Neutrophil (primary cell): ENCODE results near the gene MMP2.

ENCODE experiments used
- H3K27ac ChIP-seq: fragments of 200-600 bp; sonication (generic); 2 replicates; pipeline ENCODE4 v1.5.1; 2016; ENCODE audit warnings: mild to moderate bottlenecking, moderate library complexity
- H3K27me3 ChIP-seq: fragments of 200-600 bp; sonication (generic); 2 replicates; pipeline ENCODE4 v1.6.0; 2016; ENCODE audit warnings: mild to moderate bottlenecking
- H3K36me3 ChIP-seq: fragments of 200-600 bp; sonication (generic); 2 replicates; pipeline ENCODE4 v1.5.1; 2017
- H3K4me1 ChIP-seq, 2 experiments: fragments of 200-600 bp in 1 of 2; sonication (generic) in 1 of 2; 1 replicate in 1 of 2; 2 replicates in 1 of 2; pipeline versions ENCODE4 v1.5.1 to v1.6.1; 2013 to 2016; ENCODE audit warnings: low read depth in 1 of 2, low read length in 1 of 2, mild to moderate bottlenecking in 1 of 2, moderate library complexity in 1 of 2; ENCODE audit not compliant: control insufficient read depth in 1 of 2, insufficient read depth in 1 of 2
- H3K4me3 ChIP-seq, 2 experiments: fragments of 200-600 bp in 1 of 2; sonication (generic) in 1 of 2; 1 replicate in 1 of 2; 2 replicates in 1 of 2; pipeline ENCODE4 v1.5.1; 2013 to 2016; ENCODE audit warnings: low read depth in 1 of 2, low read length in 1 of 2, mild to moderate bottlenecking in 1 of 2, moderate library complexity in 1 of 2
- H3K9me3 ChIP-seq: fragments of 200-600 bp; sonication (generic); 2 replicates; pipeline ENCODE4 v1.5.1; 2016
- CTCF ChIP-seq: fragments of 200-600 bp; sonication (generic); IDR thresholded peaks from 2 replicates; pipeline ENCODE4 v1.5.1; 2016; ENCODE audit warnings: antibody characterized with exemption

Gene MMP2

DNA sequence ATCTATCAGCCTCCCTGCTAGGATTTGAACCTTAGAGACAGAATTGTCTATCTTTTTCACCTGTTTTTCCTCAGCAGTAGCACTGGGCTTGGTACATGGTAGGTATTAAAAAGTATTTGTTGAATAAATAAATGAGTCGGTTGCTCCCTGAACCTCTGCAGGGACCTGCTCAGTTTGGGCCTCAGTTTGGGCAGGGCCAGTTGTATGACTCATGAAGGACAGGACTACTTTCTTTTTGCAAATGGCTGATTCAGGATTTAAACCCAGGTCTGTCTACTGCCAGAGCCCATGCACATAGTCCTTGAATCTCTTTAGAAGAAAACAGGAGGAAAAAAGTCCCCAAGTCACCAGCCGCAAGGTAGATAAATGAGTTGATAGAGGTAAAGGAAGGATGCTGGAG is 3.1 kb downstream of the MMP2 start:
- Histone ChIP-seq H3K27me3 (peaks cover 60% of the 10 kb centered on the region), H3K9me3 (no peaks in the 10 kb centered on the region), H3K4me1 (peaks cover 0 to 4% of the 10 kb centered on the region in 2 experiments), H3K27ac (no peak overlapping the region), H3K36me3 (no peaks in the 10 kb centered on the region), H3K4me3 (no peak overlapping the region)
- TF ChIP-seq CTCF = no peak

DNA sequence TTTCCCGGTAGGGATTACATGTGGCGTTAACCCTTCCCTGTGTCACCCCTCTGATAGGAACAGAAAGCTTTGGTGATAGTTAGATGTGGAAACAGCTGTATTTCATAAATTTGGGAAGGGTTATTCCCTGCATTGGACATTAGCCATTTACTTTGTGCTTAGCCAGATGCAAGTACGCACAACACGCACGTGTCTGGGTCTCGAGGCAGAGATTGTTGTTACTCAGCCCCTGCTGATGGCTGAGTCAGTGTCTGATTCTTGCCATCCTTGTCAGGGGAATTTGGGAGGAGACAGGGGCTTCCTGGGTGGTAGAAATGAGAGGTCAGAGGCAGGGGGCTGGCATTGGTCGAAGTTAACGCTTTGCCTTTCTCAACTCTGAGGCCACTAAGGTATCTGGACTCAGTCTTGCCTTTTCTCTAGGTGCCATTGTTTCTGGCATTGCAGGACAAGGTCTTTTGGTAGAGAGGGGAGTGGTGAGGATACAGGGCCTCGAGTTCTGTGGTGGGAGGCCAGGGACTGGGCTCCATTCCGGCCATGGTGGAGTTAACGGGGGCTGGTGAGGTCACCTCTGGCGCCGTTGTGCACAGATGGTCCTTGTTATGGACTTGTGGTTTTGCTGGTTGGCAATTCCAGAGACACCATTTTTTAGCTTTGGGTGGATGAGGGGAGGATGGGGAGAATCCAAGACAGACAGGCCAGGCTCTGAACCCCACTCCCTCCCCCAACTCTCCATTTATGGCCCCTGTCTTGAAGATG is 8.2 kb downstream of the MMP2 start:
- Histone ChIP-seq H3K27ac (no peak overlapping the region), H3K9me3 (no peaks in the 10 kb centered on the region), H3K4me3 (no peak overlapping the region), H3K4me1 (no peaks in the 10 kb centered on the region), H3K27me3 (peaks cover 9% of the 10 kb centered on the region), H3K36me3 (no peaks in the 10 kb centered on the region)
- no peak for TF ChIP-seq CTCF

DNA sequence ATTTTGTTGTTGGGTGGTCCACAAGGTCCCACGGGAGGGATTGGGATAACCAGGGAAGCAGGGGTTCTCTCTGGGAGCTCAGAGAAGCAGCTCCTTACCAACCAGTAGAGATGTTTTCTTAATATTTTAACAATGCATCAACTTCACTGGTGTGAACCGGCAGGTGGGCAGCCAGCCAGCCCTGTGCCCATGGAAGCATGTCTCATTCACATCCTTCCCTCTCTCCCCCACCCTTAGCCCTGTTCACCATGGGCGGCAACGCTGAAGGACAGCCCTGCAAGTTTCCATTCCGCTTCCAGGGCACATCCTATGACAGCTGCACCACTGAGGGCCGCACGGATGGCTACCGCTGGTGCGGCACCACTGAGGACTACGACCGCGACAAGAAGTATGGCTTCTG is 9.3 kb downstream of the MMP2 start:
- no peaks in the 10 kb centered on the region for H3K9me3 ChIP-seq
- no peaks in the 10 kb centered on the region for H3K27me3 ChIP-seq
- H3K4me3 ChIP-seq = no peak overlapping the region
- H3K36me3 ChIP-seq = no peaks in the 10 kb centered on the region
- H3K27ac ChIP-seq = no peak overlapping the region
- TF ChIP-seq CTCF = no peak
- H3K4me1 ChIP-seq = no peaks in the 10 kb centered on the region

DNA sequence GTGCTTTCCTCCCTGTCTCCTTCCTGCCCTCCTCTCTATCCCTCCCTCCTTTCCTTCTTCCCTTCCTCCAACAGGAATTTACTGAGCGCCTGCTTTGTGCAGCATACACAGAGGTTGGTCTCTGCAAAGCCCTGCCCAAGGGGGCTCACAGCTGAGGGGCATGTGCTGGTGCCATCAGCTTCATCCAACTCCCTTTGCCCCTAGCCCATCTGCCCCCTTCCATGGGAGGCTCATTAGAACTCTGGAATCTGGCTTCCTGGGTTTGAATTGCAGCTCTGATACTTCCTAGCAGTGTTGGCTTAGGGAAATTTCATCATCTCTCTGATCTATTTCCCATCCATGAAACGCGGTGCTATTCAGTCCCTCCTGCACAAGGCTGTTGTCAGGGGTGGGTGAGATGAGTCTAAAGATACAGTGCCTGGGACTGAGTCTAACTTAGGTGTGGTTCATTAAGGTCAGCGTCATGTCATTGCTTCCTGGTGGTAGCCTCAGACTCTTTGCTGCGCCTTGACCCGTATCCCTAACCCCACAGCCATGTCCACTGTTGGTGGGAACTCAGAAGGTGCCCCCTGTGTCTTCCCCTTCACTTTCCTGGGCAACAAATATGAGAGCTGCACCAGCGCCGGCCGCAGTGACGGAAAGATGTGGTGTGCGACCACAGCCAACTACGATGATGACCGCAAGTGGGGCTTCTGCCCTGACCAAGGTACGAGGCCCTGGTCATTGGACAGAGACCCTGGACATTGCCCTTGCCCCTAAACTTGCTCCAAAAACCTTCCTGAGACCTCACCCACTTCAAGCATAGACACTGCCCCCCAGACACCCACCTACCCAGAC is 10.3 kb downstream of the MMP2 start:
- no peaks in the 10 kb centered on the region for H3K4me1 ChIP-seq

GRCh38 chr16:55489956-55490265 is 10.9 kb downstream of the MMP2 start:
- Histone ChIP-seq H3K9me3 (no peaks in the 10 kb centered on the region), H3K4me1 (no peaks in the 10 kb centered on the region), H3K27ac (no peak overlapping the region), H3K27me3 (no peaks in the 10 kb centered on the region), H3K4me3 (no peak overlapping the region), H3K36me3 (no peaks in the 10 kb centered on the region)
- TF ChIP-seq CTCF = no peak

More for the DNA sequence above, 10.3 kb downstream of the MMP2 start:
- Histone ChIP-seq H3K4me3 (no peak overlapping the region), H3K27ac (no peak overlapping the region), H3K27me3 (no peaks in the 10 kb centered on the region), H3K36me3 (no peaks in the 10 kb centered on the region), H3K9me3 (no peaks in the 10 kb centered on the region)
- no peak for TF ChIP-seq CTCF
